HepG2 (cell line): ENCODE measurements around the gene SLC27A1. TPM values are rescaled to one million over a fixed set of nuclear protein-coding genes. Genes with fewer than 3 reads are reported as not detected.

Source experiments
- ATAC-seq: fragments of 200-7000 bp; cut with Tn5 transposase; 3 replicates; pipeline ENCODE4 v1.9.1; 2020; ENCODE audit warnings: mild to moderate bottlenecking, moderate library complexity
- BruUV-seq: library from RNA; stranded (reverse); fragments of 400-500 nt; replicated peaks from 2 replicates; lab custom pipeline; 2021; lab: Mats Ljungman, UMichigan
- CTCF ChIA-PET: fragments of 300-600 bp; formaldehyde crosslinking; extraction: SDS; loops from one replicate; lab custom pipeline; 2021; ENCODE audit warnings: low total read pairs, inconsistent platforms, low intra/inter-chr PET ratio; lab: Yijun Ruan, JAX
- POLR2A ChIA-PET: fragments of 350-600 bp; sonication (Branson Sonifier 250); formaldehyde crosslinking; loops from one replicate; lab custom pipeline; 2020; ENCODE audit warnings: antibody characterized with exemption, inconsistent platforms; lab: Yijun Ruan, JAX
- DNase-seq: peaks from one replicate; pipeline ENCODE4 v3.0.0-alpha.2; 2015; ENCODE audit warnings: low spot score
- FAIRE-seq: peaks from 3 replicates; lab custom pipeline; 2011; peaks lifted over from hg19 to GRCh38; lab: Jason Lieb, UNC
- H2AFZ ChIP-seq: one replicate; pipeline ENCODE4 v1.6.1; 2011; ENCODE audit warnings: low read length, inconsistent platforms
- H3K27ac ChIP-seq: fragments of 300-600 bp; 3 replicates; pipeline ENCODE4 v1.8.0; 2011; ENCODE audit warnings: mixed run types, mild to moderate bottlenecking, mixed read lengths, low read length, inconsistent platforms; ENCODE audit not compliant: insufficient read depth; ENCODE audit errors: extremely low read length
- H3K27me3 ChIP-seq, 2 experiments: fragments of 200-600 bp in 1 of 2; 2 replicates in 1 of 2; 3 replicates in 1 of 2; pipeline versions ENCODE4 v1.6.0 to v1.8.0; 2011; ENCODE audit warnings: low read length in 2 of 2, mild to moderate bottlenecking in 2 of 2, moderate library complexity in 2 of 2, inconsistent platforms in 1 of 2; ENCODE audit not compliant: insufficient read depth in 2 of 2, control insufficient read depth in 1 of 2
- H3K36me3 ChIP-seq, 2 experiments: fragments of 200-600 bp in 1 of 2; replicated peaks in 1 of 2; 2 replicates in 1 of 2; 3 replicates in 1 of 2; pipeline versions ENCODE4 v1.5.1 to v1.8.0; 2011; ENCODE audit warnings: low read length in 2 of 2, inconsistent platforms in 1 of 2; ENCODE audit not compliant: insufficient read depth in 2 of 2, control insufficient read depth in 1 of 2
- H3K4me1 ChIP-seq: 2 replicates; pipeline ENCODE4 v1.5.1; 2012; ENCODE audit warnings: low read length, inconsistent platforms; ENCODE audit not compliant: insufficient read depth
- H3K4me2 ChIP-seq: 2 replicates; pipeline ENCODE4 v1.6.0; 2011; ENCODE audit warnings: low read depth, low read length, inconsistent platforms
- H3K4me3 ChIP-seq, 3 experiments: fragments of 200-600 bp in 1 of 3; sonication (generic), shearing (Covaris generic) in 1 of 3; replicated peaks in 1 of 3; 2 replicates each; pipeline ENCODE4 v1.5.1; 2011 to 2016; ENCODE audit warnings: low read length in 3 of 3, inconsistent platforms in 2 of 3, low read depth in 2 of 3, mild to moderate bottlenecking in 2 of 3, control low read depth in 1 of 3, mixed read lengths in 1 of 3; ENCODE audit not compliant: insufficient read depth in 1 of 3
- H3K79me2 ChIP-seq: one replicate; pipeline ENCODE4 v1.6.1; 2011; ENCODE audit warnings: low read length, inconsistent platforms; ENCODE audit not compliant: insufficient read depth
- H3K9ac ChIP-seq: 2 replicates; pipeline ENCODE4 v1.6.0; 2011; ENCODE audit warnings: mild to moderate bottlenecking, low read depth, low read length, inconsistent platforms; ENCODE audit not compliant: insufficient read depth
- H3K9me3 ChIP-seq: 2 replicates; pipeline ENCODE4 v1.5.1; 2012; ENCODE audit warnings: mild to moderate bottlenecking, low read length
- H4K20me1 ChIP-seq: 2 replicates; pipeline ENCODE4 v1.6.0; 2011; ENCODE audit warnings: inconsistent platforms, mild to moderate bottlenecking, low read length, moderate library complexity; ENCODE audit not compliant: insufficient read depth
- CREM ChIP-seq, 2 experiments: sonication (generic) in 1 of 2; formaldehyde crosslinking in 1 of 2; IDR thresholded peaks; 2 replicates each; pipeline versions ENCODE4 v1.4.0 to v1.6.1; 2016 to 2020; ENCODE audit warnings: antibody characterized with exemption in 1 of 2, mild to moderate bottlenecking in 1 of 2, missing genetic modification reagents in 1 of 2
- FOSL2 ChIP-seq: sonication (generic); formaldehyde crosslinking; IDR thresholded peaks from 2 replicates; pipeline ENCODE4 v1.4.0; 2020; ENCODE audit warnings: missing genetic modification reagents
- HIVEP1 ChIP-seq: sonication (generic); formaldehyde crosslinking; IDR thresholded peaks from 2 replicates; pipeline ENCODE4 v1.4.0; 2020; ENCODE audit warnings: mild to moderate bottlenecking, missing genetic modification reagents
- IRF1 ChIP-seq: sonication (generic); formaldehyde crosslinking; IDR thresholded peaks from 2 replicates; pipeline ENCODE4 v1.4.0; 2020; ENCODE audit warnings: low read depth, mild to moderate bottlenecking, missing genetic modification reagents
- NFE2L2 ChIP-seq: fragments of 150-350 bp; IDR thresholded peaks from 2 replicates; pipeline ENCODE4 v1.6.1; 2014; ENCODE audit warnings: low read length
- ZBTB44 ChIP-seq: sonication (generic); formaldehyde crosslinking; IDR thresholded peaks from 2 replicates; pipeline ENCODE4 v1.4.0; 2020; ENCODE audit warnings: missing genetic modification reagents
- WGBS: methylation state at CpG from one replicate; pipeline ENCODE4 v1.1.6; 2017; ENCODE audit warnings: low lambda C conversion rate; 5-methylcytosine and 5-hydroxymethylcytosine counted together
- in situ Hi-C: cut with HindIII; loops from 2 replicates; pipeline ENCODE4 v1.10.0; 2017; ENCODE audit warnings: low pct_unique_long_range_greater_than_20kb; ENCODE audit not compliant: extremely low pct_ligation_motif_present
- intact Hi-C: fragments of 100-400 bp; cut with micrococcal nuclease; formaldehyde crosslinking; loops from one replicate; pipeline ENCODE4 v1.10.0; 2022; ENCODE audit not compliant: unreplicated experiment
- polyA plus RNA-seq, 8 experiments: library from polyadenylated mRNA; depleted of rRNA in 3 of 8; stranded (reverse) in 7 of 8; unstranded in 1 of 8; fragments of >200 nt; fragmentation: Illumina TruSeq in 4 of 8; extraction: Trizol in 4 of 8; gene quantifications; 2 replicates each; pipeline versions ENCODE4 v1.2.1 to v1.2.3, GENCODE V29; 2011 to 2016; ENCODE audit warnings: low read depth in 4 of 8, missing spikeins in 1 of 8, mixed read lengths in 1 of 8; ENCODE audit not compliant: insufficient read depth in 1 of 8
- total RNA-seq, 5 experiments: library from RNA; depleted of rRNA; stranded (reverse); fragments of >200 nt; fragmentation: Illumina TruSeq; extraction: Trizol; gene quantifications; 2 replicates each; pipeline ENCODE4 v1.2.3, GENCODE V29; 2016; ENCODE audit warnings: low read depth in 1 of 5

The SLC27A1 gene
- total and polyA plus RNA-seq, 2 of the 13 experiments (the other 11 are each of a cell fraction or from before 2014, with no cell fraction given) = 4.1 to 8.8 TPM

GRCh38 chr19:17450264-17451075 lies 19.9 kb upstream of the SLC27A1 start:
- Histone ChIP-seq H3K9ac (no peak overlapping the region), H4K20me1 (no peaks in the 10 kb centered on the region), H3K27me3 (peaks cover 2 to 6% of the 10 kb centered on the region in 2 experiments; a peak in 4 of 5 replicates), H2AFZ (no peak overlapping the region), H3K79me2 (no peaks in the 10 kb centered on the region), H3K4me3 (no peak overlapping the region), H3K9me3 (no peaks in the 10 kb centered on the region), H3K4me2 (no peak overlapping the region), H3K4me1 (0 out of 2 replicates have a peak, but pooled peaks cover 7% of the 10 kb centered on the region), H3K36me3 (no peaks in the 10 kb centered on the region), H3K27ac (no peak overlapping the region)
- BruUV-seq = no TSS peak
- 10% methylated on average over 8 of the region's 8 CpGs for WGBS
- DNase-seq (no peak), FAIRE-seq (no peak), ATAC-seq (no peak)
- in situ Hi-C loops (loop anchor here (10.0 kb wide), 1 partner anchor 124 kb away; no protein-coding TSS in a partner anchor), intact Hi-C loops (no loop called here)
- ChIA-PET CTCF (no interaction called here), POLR2A (no interaction called here)
- TF ChIP-seq ZBTB44 (CRISPR knock-in tag) (no peak), HIVEP1 (CRISPR knock-in tag) (no peak), FOSL2 (CRISPR knock-in tag) (0 out of 2 replicates have a peak, but pooled peaks have one; percentile 13), NFE2L2 (0 out of 2 replicates have a peak, but pooled peaks have one; percentile 53), IRF1 (CRISPR knock-in tag) (no peak), CREM (IDR thresholded peaks at IDR 0.05) (no peak), CREM (CRISPR knock-in tag; IDR thresholded peaks at IDR 0.05) (no peak)
